Ecto neural progenitor cell (in vitro differentiated cells): ENCODE results near the gene SMIM44.

Source experiments
- DNase-seq: peaks from one replicate; pipeline ENCODE4 v3.0.0-alpha.2; 2018; ENCODE audit warnings: low spot score

Gene SMIM44

DNA sequence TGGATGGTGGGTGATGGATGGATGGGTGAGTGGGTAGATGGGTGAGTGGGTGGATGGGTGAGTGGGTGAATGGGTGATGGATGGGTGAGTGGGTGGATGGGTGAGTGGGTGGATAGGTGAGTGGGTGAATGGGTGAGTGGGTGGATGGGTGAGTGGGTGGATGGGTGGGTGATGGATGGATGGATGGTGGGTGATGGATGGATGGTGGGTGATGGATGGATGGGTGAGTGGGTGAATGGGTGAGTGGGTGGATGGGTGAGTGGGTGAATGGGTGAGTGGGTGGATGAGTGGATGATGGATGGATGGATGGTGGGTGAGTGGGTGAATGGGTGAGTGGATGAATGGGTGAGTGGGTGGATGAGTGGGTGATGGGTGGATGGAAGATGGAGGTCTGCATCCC lies 5.7 kb downstream of the SMIM44 start:
- no peak for DNase-seq

DNA sequence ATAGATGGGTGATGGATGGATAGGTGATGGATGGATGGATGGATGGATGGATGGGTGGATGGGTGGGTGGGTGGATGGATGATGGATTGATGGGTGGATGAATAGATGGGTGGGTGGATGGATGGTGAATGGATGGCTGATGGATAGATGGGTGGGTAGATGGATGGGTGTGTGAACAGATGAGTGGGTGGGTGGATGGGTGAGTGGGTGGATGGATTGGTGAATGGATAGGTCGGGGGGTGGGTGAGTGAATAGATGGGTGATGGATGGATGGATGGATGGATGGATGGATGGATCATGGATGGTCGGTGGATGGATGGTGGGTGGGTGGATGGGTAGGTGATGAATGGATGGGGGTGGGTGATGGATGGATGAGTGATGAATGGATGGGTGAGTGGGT lies 6.4 kb downstream of the SMIM44 start:
- no peak for DNase-seq

DNA sequence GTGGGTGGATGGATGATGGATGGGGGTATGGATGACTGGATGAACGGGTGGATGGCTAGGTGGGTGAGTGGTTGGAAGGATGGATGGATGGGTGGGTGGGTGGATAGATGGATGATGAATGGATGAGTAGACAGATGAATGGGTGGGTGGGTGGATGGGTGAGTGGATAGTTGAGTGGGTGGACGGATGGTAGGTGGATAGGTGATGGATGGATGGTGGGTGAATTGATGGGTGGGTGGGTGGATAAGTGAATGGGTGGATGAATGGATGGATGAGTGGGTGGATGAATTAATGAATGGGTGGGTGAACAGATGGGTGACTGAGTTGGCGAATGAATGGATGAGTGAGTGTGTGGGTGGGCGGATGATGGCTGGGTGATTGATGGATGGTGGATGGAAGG lies 7.8 kb downstream of the SMIM44 start:
- no peak for DNase-seq

- no peak for DNase-seq
Measured at GRCh38 chr19:3474614-3475013, 8.6 kb downstream of the SMIM44 start.

GRCh38 chr19:3474010-3474409 lies 9.2 kb downstream of the SMIM44 start:
- no peak for DNase-seq

GRCh38 chr19:3471954-3472655 lies 11.1 kb downstream of the SMIM44 start:
- DNase-seq, result peak; percentile 66

DNA sequence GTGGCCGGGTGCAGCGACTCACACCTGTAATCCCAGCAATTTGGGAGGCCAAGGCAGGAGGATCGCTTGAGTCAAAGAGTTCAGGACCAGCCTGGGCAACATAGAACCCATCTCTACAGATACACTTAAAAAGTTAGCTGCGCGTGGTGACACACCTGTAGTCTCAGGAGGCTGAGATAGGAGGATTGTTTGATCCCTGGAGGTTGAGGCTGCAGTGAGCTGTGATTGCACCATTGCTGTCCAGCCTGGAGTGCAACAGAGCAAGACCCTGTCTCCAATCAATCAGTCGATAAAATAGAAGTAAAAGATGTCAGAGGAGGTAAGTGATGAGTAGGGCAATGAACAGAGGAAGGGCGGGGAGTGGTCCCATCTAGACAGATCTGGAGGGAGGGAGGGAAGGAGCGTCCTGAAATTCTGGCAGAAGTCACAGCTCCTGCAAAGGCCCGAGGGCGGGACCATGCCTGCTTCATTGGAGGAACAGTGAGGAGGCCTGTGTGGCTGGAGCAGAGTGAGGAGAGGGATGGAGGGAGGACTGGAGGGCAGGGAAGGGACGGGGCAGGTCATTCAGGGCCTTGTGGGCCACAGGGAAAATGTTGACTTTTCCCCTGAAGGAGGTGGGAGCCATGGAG lies 12.6 kb downstream of the SMIM44 start:
- no peak for DNase-seq

GRCh38 chr19:3469638-3470499 lies 13.4 kb downstream of the SMIM44 start:
- DNase-seq, result no peak

DNA sequence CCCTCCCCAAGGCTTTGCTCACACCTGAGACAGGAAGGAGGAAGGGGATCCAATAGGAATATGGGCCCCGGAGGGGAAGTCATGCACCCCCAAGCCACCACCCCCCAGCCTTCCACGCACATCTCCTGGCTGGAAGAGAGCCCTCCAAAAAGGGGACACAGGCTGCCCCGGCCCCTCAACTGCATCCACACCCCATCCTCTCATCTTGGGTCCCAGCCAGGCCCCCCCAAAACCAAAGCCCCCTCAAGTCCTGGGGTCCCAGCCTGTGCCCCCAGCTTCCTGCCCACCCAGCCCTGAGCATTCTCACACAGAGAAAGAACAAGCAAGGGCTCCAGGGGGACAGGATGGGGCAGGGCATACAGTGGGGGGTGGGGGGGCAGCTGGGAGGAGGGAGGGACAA lies 15.0 kb downstream of the SMIM44 start:
- no peak for DNase-seq

GRCh38 chr19:3467437-3468198 lies 15.6 kb downstream of the SMIM44 start:
- DNase-seq, result no peak

- no peak for DNase-seq
Measured at GRCh38 chr19:3466635-3467034, 16.6 kb downstream of the SMIM44 start.

GRCh38 chr19:3465552-3465951 lies 17.7 kb downstream of the SMIM44 start:
- no peak for DNase-seq

- DNase-seq, result no peak
Measured at GRCh38 chr19:3464587-3465235, 18.5 kb downstream of the SMIM44 start.

DNA sequence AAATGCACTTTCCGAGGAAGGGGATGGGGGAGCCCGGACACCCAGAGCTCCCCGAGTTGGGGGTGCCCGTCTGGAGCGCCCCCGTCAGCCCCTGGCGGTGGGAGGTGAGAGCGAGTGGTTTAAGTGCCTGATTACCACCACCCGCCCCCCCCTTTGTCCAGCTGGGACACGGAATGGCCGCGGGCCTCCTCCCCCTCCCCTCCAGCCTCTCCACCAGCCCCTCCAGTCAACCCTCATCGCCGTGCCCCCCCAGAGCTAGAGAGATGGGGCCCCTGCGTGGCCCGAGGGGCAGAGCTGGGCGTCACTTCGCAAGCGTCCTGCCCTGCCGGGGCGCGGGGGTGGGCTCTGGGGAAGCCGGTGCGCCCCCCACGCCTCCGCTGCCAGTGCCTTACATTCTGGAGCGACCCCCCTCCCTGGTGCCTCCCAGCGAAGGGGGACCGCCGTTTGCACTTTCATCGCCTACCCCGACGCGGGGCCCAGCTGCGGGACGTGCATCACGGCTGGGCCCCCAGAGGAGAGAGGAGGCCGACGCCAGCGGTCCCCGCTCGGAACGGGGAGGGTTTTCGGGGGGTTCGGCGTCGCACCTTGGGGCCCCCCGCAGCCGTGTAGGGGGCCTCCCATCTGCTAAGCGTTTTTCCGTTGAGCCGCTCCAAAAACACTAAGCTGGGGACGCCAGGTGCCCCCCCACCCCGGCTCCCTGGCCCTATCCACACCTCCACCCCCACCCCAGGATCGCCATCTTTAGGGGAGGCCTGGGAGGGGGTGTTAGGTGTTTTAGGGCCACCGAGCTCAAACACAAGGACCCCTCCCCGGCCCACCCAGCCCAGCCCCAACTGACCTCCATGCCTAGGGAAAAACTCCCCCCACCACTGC lies 19.3 kb downstream of the SMIM44 start:
- DNase-seq, result no peak

- no peak for DNase-seq
Measured at GRCh38 chr19:3462991-3463713, 20.1 kb downstream of the SMIM44 start.

- DNase-seq, result no peak
Measured at GRCh38 chr19:3459965-3460582, 23.2 kb downstream of the SMIM44 start.

GRCh38 chr19:3459089-3459881 lies 24.0 kb downstream of the SMIM44 start:
- no peak for DNase-seq

GRCh38 chr19:3458229-3459088 lies 24.8 kb downstream of the SMIM44 start:
- peak; percentile 56 for DNase-seq
